Activated gamma-delta T cell treated with anti-CD3 and anti-CD28 coated beads, Interleukin-2, amount 50 U/mL, for 16 hours (primary cell): ENCODE measurements around the gene MAB21L1.

ENCODE experiments used
- DNase-seq: peaks from one replicate; pipeline ENCODE4 v3.0.0-alpha.2; 2020; ENCODE audit warnings: low read depth

The MAB21L1 gene

DNA sequence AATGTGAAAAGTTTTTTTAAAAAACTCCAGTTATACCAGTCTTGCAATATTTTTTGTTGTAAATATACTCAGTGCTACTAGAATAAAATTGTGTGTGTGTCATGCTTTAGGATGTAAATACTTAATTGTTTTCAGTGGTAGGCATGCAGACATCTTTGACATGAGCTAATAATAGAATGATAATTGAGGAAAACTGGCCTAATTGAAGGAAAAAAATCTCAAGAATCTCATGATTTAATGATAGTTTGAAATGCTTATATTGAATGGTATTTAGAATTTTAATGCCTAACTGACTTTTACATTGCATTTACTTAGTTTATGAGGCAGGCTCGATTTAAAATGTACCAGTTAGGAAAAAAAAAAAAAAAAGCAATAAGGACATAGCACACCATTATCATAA, 3.2 kb upstream of the MAB21L1 start:
- DNase-seq = no peak

DNA sequence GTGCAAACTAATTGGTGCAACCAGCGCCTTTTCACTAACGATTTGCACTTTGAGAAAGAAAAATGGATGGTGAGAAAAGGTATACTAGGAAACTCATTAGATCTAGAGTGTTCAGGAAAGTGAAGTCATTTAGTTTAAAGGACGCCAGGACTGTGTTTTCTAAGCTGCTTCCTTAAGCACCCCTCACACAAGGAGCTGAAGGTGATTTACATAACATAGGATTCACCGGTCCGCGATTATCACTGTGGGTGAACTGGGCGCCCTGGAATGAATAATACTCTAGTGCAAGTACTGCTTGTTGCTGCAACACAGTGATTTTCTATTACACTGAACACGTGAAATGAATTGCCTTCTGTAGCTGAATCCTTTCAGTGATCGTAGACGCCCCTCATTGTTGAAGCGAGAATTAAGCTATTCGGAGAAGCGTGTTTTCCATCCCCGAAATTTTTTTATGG, 2.6 kb upstream of the MAB21L1 start:
- no peak for DNase-seq

DNA sequence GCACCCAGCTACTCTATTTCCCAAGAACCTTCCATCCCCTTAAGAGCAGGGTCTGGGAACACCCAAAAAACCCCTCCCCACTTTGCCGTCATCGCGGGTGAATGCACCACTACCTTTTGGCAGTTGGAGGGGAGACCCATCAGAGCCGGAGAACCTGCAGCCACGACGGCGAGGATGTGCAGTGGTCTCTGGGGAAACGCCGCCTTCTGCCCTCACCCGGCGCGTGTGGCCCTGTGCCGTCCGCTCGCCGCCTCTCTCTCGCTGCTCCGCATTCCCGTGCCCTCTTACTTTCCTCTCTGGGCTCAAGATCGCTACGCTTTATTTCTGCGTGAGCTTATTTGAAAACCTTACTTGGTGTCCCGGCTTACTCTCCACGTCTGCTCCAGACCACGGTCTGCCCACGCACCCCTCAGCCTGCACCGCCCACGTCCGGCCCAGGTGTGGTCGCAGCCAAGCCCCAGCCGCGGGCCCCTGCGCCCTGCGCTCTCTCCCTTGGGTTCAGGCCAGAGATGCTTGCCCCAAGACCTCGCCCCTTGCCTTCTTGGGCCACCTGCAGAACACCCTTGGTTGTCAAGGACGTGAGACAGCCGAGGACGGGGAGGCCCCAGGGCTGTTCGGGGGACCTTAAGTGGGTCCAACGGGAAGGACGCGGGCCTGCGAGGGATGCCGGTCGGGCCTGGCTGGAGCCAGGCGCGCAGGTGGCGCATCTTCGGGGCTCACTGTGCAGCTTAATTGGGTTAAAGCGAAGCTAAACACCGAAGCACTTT, 2.0 kb upstream of the MAB21L1 start:
- no peak for DNase-seq

DNA sequence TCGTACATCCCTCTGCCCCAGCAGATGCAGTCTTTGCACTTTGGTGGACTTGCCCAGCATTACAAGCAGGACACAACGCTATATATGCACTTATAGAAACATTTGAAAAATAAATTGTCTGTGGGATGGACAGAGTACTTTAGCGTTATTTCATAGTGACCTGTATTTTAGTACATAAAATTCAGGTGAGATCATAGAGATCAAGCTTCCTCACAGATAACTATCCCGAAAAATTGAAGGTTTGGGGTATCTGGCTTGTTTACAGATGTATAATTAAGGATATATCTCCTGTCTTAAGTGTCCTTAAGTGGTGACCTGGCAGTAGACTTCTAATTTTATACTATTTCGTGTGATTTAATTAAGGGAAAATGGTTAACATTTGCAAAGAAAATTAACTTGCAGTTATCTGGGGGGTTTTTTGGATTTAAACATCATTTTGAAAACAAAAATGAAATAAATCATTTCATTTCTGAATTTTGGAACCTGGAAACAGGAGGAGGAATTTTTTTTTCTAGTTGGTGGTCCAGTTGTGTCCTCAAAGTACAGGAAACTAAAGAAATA, 977 bp upstream of the MAB21L1 start:
- no peak for DNase-seq

DNA sequence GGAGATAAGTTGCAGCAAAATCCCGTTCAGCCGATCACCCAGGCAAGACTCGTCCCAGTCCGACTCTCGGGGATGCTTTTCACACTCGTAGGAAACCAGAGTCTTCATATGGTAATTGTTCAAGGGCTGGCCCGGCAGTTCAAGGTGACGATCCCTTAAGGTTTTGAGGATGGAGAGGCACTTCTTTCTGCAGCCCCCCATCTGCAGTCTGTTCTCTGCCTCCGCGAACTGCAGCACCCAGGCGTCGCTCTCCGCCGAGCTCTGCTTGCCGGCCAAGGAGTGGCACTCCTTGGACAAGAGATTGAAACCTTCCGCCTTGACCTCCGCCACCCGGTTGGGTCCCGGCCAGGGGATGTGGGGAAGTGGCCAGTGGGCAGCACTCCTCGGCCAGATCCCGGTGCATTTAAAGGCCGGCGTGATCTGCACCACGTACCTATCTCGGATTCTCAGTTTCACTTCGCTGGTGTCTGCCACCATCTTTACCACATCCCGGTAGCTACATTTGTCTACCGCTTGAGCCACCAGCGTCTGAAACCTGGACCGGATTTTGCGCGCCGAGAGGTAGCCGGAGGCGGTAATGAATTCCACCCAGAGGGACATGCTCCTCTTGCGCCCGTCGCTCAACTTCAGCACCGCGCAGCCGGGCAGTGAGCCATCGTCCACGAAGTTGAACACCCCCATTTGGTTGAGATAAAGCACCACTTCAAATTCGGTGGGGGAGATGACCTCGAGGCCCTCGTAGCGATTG, 1.1 kb downstream of the MAB21L1 start:
- no peak for DNase-seq

DNA sequence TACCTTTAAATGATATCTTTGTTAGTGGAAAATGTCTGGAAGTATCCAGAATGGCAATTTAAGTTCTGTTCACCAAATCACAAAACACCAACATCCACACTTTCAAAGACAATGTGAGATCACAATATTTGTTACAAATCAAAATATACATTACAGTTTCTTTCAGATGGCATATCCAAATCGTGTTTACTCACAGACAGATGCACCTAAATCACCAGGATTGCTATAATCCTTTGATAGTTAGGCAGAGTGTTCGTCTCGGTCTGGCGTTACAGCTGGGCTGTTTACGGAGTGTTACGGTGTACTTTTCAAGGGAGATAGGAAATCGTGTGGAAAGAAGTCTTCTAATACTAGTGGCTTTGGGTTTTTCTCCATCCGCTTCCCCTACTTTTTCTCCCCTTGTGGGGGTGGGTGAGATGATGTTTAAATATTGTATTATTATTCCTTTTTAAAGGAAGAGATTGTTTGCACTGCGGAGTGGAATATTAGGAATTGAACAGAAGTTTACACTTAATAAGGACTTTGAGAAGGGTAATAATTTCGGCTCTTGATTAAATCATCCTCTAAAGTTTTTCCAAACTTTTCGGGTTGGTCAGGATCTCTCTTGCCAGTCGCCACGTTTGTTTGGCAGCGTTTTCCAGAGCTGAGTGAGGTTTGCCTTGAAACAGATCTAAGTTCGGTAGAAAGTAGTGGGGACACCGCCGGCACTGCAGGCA, 1.8 kb downstream of the MAB21L1 start:
- no peak for DNase-seq

DNA sequence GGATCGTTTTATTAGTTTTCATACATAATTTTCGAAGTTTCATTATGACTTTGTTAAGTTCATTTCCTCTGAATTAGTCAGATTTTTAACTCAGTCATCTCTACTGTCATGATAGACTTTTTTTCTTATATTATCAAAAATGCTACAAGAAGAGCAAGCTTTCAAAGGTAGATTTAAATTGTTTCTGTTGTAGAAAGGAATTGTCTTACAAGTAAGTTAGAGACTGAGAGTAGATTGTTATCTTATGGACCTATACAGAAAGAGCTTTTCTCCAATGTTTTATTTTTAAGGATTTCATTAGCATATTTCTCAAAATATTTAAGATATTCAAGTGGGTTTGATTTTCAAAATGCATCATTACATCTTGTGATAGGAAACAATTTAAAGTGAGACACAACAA, 2.7 kb downstream of the MAB21L1 start:
- DNase-seq = no peak

DNA sequence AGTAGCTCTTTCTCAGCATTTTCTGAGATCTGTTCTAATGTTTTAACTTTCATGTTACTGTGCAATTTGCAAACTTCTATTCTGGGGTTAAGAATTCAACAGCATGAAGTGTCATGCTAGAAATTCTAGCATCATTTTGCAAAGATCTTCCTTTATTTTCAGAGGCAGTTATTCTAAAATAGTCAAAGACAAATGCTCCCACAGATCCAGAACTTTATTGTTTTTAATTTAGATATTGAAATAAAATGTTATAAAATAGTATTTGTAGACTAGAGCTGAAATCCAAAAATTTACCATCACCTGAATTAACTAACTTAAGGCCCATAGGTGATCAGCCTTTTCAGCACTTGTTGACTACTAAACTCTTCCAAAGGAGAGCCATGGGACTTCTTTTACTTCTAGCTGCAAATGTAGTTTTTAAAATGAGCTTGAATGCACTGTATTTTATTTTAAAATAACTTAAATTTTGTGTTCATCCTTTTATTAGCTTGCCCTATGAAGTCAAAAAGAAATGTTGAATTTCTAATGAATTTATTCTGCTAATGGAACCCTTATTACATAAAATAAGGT, 3.2 kb downstream of the MAB21L1 start:
- no peak for DNase-seq

DNA sequence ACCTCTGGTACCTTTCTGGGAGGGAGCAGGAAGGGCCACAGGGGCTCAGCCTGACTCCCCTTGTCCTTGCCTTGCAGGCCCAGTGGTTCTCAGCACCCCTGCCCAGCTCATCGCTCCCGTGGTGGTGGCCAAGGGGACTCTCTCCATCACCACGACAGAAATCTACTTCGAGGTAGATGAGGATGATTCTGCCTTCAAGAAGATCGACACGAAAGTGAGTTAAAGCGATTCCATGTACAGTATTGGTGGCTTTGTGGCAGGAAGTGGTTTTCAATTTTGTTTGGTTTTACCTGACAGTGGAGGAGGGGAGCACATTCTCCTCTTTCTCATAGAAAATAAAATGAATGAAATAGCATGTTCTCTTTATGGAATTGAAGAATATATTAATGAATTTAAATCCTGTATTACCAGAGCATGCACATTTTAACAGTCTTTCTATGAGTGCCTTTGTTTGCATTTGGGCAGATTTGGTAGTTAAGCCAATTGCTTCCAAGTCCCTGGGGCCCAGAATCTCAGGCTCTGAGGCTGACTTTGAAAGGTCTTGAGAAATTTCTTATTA, 4.1 kb downstream of the MAB21L1 start:
- DNase-seq = no peak

DNA sequence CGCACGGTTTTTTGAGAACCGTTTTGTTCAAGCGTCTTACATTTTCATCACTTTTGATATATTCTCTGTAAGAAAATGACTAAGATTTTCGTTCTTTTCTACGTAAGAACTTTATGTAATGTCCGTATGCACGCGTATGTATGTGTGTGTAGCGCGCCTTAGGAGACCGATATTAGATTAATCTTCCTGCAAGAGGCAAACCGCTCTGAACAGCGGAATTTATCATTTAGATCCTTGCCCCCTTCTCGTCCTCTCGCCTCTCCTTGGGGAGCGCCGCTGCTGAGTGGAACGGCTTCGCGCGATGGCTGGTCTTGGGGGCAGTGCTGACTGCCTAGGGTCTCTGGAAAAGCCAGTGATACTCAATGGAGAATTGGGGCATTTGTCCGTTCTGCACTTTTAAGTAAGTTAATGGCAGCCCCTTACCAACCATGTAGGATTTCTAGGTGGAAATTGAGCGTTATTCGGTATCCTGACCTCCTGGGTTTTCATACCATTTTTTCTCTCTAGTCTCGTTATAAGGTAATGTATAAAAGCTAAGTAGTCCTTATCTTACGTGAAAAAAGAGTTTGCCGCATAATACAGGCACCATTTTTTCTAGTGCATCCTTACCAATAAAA, 4.7 kb downstream of the MAB21L1 start:
- DNase-seq = no peak

DNA sequence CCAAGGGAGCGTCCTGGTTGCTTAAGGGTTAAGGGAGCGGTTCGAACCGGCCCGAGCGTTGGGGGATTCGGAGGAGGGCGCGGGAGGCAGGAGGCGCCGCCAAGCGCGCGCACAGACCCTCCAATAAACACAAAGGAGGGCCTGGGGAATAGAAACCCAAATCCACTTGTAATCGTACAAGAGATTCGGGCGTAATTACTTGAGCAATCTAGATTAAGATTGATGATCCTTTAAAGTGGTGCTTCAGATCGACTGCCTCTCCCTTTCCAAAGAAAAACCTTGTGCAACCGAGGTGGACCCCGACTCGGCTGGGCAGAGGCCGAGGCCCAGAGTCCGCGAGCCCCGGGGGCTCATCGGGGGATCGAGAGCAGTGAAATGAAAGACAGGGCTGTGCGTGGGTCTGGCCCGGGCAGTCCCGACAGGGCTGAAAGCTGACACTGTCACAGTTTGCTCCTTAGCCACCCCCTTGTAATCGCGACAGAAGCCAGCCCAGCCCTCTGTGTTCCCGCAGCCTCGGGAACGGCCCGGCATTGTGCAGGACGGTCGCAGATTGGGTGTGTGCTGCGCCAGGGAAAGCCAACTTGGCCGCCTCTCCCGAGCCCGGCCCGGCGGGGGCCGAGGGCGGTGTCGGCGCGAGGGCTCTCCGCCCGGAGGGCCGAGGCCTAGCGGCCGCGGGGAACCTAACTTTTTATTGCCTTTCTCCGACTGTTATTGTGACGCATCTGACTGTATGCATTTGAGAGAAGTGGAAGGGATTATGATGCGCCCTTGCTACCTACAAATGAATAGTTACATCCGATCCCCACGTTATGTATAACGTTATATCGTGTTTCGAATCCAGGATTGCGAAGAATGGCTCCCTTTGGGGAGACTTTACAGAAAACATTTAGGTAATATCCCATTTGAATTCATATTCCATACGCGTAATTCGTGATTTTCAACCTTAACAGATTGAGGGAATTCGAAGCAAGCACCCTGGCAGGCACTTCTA, 5.5 kb downstream of the MAB21L1 start:
- DNase-seq = no peak

DNA sequence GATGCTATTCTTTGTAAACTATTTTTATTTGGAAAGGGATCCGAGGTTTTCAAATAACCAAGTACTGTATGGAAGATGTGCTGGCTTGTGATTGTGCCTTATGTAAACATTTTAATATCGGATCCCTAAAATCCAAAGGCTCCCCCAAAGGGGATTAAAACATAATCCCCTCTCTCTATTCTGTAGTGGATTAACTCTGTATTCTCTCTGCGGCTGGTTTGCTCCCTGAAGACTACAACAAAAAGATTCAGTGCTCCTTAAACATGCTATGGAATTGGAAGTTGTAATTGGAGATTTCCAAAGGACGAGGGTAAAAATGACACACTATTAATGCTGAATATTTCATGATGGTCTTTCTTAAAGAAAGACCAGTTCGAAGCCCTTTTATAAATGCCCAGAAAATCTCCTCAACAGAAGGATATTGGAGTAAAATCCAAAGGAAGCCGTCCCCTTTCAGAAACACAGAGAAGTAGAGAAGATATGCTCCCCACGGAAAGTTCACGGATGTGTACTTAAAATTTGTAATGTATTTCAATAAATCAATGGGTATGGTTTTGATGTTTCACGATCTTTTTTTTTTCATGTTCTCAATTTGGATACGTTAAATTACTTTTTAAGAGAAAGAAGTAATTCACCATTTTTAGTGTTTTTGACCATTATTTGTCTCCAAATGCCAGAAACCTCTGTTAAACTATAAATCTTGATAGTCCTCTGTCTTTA, 6.5 kb downstream of the MAB21L1 start:
- no peak for DNase-seq

DNA sequence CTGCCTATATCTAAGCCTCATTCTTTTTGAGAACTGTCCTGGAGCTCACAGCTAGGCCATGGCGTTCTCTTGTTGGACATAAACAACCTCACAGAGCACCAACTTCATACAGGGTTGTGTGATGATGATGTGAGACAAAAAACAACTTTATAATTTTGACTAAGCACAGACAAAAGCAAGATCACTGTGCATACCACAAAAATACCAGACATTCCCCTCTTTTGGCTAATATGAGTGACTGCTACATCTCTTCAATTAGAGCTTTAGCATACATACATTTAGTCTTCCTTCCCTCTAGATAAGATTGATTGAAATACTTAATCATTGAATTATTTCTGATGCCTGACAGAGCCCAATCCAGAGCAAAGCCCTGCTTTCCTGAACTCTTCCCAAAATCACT, 8.3 kb downstream of the MAB21L1 start:
- DNase-seq = no peak

DNA sequence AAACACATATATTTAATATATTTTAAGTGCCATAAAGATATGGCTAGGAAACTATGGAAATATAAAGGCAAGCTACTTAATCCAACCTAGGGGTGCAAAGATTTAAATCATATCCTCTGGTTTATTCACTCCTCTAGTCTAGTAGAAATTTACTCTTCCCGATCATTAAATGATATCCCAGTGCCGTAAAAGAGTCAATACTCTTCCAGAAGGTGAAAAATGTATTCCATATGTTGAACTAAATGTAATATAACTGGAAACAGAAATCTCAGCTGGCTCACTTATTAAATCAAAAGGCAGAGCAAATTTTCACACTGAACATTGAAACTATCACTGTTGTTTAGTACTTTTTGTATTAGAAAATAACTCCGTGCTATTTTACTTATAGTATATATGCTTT, 11.1 kb downstream of the MAB21L1 start:
- no peak for DNase-seq

DNA sequence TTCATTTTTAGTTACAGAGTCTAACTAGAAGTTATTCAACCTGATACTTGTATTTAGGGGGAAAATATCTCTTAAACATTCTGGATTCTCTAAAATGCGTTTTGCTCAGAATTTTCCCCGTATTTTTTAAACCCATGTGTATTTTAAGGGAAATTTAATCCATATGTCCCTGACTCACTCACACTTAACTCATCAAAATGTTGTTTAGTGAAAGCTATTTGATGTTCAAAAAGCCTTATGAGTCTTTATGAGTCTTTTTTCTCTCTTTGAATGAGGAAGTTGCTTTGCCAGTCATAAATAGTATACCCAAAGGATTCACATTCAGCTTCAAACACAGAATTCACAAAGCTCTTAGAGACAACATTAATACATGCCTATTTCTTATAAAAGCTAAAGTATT, 16.4 kb downstream of the MAB21L1 start:
- no peak for DNase-seq

DNA sequence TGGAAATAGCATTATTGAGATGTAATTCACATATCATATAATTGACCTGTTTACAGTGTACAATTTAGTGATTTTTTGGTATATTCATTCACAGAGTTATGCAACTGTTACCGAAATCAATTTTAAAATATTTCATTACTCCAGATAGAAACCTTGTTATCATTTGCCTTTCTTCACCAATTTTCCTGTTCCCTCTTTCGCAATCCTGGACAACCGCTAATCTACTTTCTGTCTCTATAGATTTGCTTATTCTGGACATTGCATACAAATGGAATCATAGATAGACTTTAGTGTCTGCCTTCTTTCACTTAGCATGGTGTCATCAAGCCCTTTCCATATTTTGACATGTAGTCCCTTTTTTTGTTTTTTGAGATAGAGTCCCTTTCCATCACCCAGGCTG, 19.2 kb downstream of the MAB21L1 start:
- no peak for DNase-seq

DNA sequence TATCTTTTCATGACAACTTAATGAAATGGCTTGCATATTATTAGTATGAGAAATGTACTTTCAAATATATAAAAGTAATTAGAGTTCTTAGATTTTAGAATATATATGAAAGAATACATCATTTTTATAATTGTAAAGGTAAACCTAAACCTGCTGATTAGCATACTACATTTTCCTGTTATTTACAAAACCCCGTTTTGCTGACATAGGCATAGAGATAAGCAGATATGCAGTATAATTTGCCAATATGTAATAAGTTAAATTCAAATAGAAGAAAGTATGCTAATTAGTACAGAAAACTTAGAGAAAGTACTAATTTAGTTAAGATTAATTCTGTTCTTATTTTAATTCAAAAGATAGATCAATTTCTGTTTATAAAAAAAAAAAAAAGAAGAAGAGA, 21.5 kb downstream of the MAB21L1 start:
- DNase-seq = no peak

DNA sequence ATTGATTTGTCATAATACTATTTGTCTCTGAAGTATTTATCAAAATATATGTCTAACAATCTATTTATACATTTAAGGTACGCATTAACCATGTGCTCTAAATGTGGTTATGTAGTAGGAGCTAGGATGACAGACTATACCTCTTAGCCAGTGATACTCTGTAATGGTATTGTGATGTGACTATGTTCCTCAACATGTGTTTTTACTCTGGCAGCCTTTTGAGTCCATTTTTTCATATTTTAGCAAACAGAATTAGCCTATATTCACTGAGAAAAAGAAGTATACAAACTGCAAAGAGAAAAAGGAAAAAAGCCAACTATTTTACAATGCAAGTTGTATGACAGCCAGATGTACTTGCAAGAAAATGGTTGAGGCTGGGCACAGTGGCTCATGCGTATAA, 26.7 kb downstream of the MAB21L1 start:
- DNase-seq = no peak

DNA sequence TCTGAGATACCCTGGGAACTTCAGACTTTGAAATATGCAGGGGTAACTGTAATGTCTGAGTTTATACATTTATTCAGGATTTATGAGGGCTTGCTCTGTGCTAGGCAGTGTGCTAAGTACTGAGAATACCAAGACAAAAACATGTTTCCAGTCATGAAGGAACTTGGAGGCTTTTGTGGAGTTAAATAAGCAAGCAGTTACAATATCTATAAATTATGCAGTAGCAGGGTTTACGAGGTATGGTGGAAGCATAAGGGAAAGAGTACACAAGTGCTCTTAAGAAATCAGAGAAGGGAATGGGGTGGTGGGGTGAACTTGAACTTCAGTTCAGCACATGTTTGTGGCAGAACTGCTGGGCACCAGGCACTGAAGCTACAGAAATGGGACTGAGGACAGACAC, 28.0 kb downstream of the MAB21L1 start:
- no peak for DNase-seq
